KMS-11 (cell line): ENCODE data around the gene CIP2A.

Experiments used
- H2AFZ ChIP-seq: fragments of 200-600 bp; sonication (generic); 2 replicates; pipeline ENCODE4 v1.6.1; 2016; ENCODE audit warnings: antibody characterized with exemption, mixed run types, low read depth
- H3K27ac ChIP-seq: fragments of 200-600 bp; sonication (generic); 2 replicates; pipeline ENCODE4 v1.6.1; 2016; ENCODE audit warnings: mild to moderate bottlenecking, mixed run types
- H3K27me3 ChIP-seq: fragments of 200-600 bp; sonication (generic); 2 replicates; pipeline ENCODE4 v1.6.1; 2017; ENCODE audit warnings: mild to moderate bottlenecking, low read depth, mixed run types, moderate library complexity; ENCODE audit not compliant: insufficient read depth
- H3K36me3 ChIP-seq: fragments of 200-600 bp; sonication (generic); 2 replicates; pipeline ENCODE4 v1.6.1; 2017; ENCODE audit warnings: mild to moderate bottlenecking, mixed run types; ENCODE audit not compliant: insufficient read depth
- H3K4me1 ChIP-seq: fragments of 200-600 bp; sonication (generic); 2 replicates; pipeline ENCODE4 v1.6.1; 2016; ENCODE audit warnings: mild to moderate bottlenecking, low read depth, mixed run types; ENCODE audit not compliant: poor library complexity, severe bottlenecking
- H3K4me2 ChIP-seq: fragments of 200-600 bp; sonication (generic); 2 replicates; pipeline ENCODE4 v1.7.0; 2016; ENCODE audit warnings: mild to moderate bottlenecking, mixed run types
- H3K4me3 ChIP-seq: fragments of 200-600 bp; sonication (generic); IDR thresholded peaks from 2 replicates; pipeline ENCODE4 v1.6.1; 2017; ENCODE audit warnings: low read depth, low read length, mixed read lengths; ENCODE audit not compliant: insufficient read depth
- H3K79me2 ChIP-seq: fragments of 200-600 bp; sonication (generic); 2 replicates; pipeline ENCODE4 v1.6.1; 2016; ENCODE audit warnings: low read depth, mixed run types; ENCODE audit not compliant: insufficient read depth
- H3K9ac ChIP-seq: fragments of 200-600 bp; sonication (generic); 2 replicates; pipeline ENCODE4 v1.6.1; 2016; ENCODE audit warnings: mild to moderate bottlenecking, mixed run types
- H4K20me1 ChIP-seq: fragments of 200-600 bp; sonication (generic); 2 replicates; pipeline ENCODE4 v1.6.1; 2016; ENCODE audit warnings: mild to moderate bottlenecking, mixed run types; ENCODE audit not compliant: insufficient read depth
- TF ChIP-seq, protein P1 (sequence below): fragments of 200-600 bp; sonication (generic); conservative IDR thresholded peaks from 2 replicates; pipeline ENCODE4 v1.6.1; 2017; ENCODE audit warnings: low read depth, mild to moderate bottlenecking, antibody characterized with exemption, low read length, moderate library complexity, mixed read lengths

Gene CIP2A

DNA sequence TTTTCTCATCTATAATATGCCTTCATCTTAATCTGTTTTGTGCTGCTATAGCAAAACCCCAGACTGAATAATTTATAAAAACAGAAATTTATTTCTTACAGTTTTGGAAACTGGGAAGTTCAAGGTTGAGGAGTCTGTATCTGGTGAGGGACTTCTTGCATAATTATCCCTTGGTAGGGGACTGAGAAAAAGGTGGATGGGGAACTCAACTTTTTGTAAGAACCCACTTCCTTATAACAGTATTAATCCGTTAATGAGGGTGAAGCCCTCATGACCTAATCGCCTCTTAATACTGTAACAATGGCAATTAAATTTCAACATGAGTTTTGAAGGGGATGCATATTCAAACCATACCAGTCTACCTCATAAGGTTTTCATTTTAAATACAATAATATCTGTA lies 61.4 kb downstream of the CIP2A start:
- Histone ChIP-seq H4K20me1 (no peaks in the 10 kb centered on the region), H3K36me3 (no peaks in the 10 kb centered on the region), H3K27me3 (no peaks in the 10 kb centered on the region), H2AFZ (no peak overlapping the region), H3K9ac (no peak overlapping the region), H3K4me1 (no peaks in the 10 kb centered on the region), H3K27ac (no peak overlapping the region), H3K4me2 (no peak overlapping the region), H3K79me2 (no peaks in the 10 kb centered on the region), H3K4me3 (no peak overlapping the region)
- TF ChIP-seq, protein P1, sequence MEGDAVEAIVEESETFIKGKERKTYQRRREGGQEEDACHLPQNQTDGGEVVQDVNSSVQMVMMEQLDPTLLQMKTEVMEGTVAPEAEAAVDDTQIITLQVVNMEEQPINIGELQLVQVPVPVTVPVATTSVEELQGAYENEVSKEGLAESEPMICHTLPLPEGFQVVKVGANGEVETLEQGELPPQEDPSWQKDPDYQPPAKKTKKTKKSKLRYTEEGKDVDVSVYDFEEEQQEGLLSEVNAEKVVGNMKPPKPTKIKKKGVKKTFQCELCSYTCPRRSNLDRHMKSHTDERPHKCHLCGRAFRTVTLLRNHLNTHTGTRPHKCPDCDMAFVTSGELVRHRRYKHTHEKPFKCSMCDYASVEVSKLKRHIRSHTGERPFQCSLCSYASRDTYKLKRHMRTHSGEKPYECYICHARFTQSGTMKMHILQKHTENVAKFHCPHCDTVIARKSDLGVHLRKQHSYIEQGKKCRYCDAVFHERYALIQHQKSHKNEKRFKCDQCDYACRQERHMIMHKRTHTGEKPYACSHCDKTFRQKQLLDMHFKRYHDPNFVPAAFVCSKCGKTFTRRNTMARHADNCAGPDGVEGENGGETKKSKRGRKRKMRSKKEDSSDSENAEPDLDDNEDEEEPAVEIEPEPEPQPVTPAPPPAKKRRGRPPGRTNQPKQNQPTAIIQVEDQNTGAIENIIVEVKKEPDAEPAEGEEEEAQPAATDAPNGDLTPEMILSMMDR = no peak

DNA sequence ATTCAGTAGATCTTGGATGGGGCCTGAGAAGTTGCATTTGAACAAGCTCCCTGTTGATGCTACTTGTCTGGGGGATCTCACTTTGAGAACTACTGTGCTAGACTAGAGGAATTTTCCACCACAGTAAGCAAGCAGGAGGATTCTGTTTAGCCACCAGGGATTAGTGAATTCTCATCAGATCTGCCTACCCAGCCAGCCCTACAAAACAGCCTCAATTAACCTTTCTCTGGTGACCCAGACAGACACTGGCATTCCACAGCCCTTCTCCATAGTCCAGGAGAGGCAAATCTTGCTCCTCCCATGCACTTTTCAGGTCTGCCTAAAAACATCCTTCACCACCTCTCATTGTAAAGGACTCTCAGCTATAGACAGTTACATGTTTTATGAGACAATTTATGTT lies 62.1 kb downstream of the CIP2A start:
- no peaks in the 10 kb centered on the region for H3K79me2 ChIP-seq
- TF ChIP-seq, protein P1 = no peak
- no peaks in the 10 kb centered on the region for H4K20me1 ChIP-seq
- H3K9ac ChIP-seq = no peak overlapping the region
- no peak overlapping the region for H2AFZ ChIP-seq
- no peaks in the 10 kb centered on the region for H3K4me1 ChIP-seq
- H3K27ac ChIP-seq = no peak overlapping the region
- H3K4me2 ChIP-seq = no peak overlapping the region
- H3K36me3 ChIP-seq = no peaks in the 10 kb centered on the region
- H3K27me3 ChIP-seq = no peaks in the 10 kb centered on the region
- H3K4me3 ChIP-seq = no peak overlapping the region

DNA sequence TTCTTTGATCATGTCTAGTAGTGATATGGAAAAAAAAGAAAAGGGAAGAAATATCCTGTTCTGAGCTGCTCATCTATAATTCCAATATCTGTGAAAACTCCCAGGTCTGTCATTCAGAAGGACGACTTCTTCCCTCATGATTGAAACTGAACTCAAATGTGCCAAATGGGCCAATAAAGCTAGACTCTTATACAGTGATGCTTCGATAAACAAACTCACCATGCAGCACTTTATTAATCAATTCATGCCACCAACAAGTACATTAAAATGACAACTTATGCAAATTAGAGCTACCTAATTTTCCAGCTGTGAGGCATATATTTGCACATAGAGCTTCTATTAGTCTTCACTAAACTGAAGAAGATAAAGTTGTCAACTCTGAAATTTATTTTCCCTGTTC lies 63.3 kb downstream of the CIP2A start:
- no peak overlapping the region for H3K27ac ChIP-seq
- no peaks in the 10 kb centered on the region for H3K27me3 ChIP-seq
- no peaks in the 10 kb centered on the region for H3K79me2 ChIP-seq
- no peaks in the 10 kb centered on the region for H4K20me1 ChIP-seq
- H3K4me2 ChIP-seq = no peak overlapping the region
- no peak overlapping the region for H3K9ac ChIP-seq
- no peak overlapping the region for H3K4me3 ChIP-seq
- H2AFZ ChIP-seq = no peak overlapping the region
- no peaks in the 10 kb centered on the region for H3K4me1 ChIP-seq
- no peaks in the 10 kb centered on the region for H3K36me3 ChIP-seq
- TF ChIP-seq, protein P1 = no peak

DNA sequence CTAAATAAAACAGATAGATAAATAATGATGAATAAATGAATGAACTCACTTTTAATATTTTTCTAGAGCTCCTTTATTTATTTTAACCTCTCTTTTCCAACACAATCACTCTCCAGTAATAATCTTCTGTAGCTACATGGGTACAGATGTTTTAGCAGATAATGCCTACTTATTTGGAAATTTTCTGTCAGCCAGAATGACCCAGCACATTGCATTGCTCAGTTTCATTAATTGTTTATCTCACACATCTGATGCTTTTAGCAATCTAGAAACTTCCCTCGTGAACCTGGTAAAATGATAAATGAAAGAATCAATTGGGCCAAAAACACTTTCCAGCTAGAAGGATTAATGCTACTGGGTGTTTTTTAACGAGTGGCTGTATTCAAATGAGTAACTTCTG lies 64.0 kb downstream of the CIP2A start:
- no peak overlapping the region for H3K9ac ChIP-seq
- H3K79me2 ChIP-seq = no peaks in the 10 kb centered on the region
- H3K4me1 ChIP-seq = no peaks in the 10 kb centered on the region
- TF ChIP-seq, protein P1 = no peak
- no peaks in the 10 kb centered on the region for H3K27me3 ChIP-seq
- H3K4me3 ChIP-seq = no peak overlapping the region
- H3K36me3 ChIP-seq = no peaks in the 10 kb centered on the region
- H3K4me2 ChIP-seq = no peak overlapping the region
- H3K27ac ChIP-seq = no peak overlapping the region
- no peak overlapping the region for H2AFZ ChIP-seq
- H4K20me1 ChIP-seq = no peaks in the 10 kb centered on the region

DNA sequence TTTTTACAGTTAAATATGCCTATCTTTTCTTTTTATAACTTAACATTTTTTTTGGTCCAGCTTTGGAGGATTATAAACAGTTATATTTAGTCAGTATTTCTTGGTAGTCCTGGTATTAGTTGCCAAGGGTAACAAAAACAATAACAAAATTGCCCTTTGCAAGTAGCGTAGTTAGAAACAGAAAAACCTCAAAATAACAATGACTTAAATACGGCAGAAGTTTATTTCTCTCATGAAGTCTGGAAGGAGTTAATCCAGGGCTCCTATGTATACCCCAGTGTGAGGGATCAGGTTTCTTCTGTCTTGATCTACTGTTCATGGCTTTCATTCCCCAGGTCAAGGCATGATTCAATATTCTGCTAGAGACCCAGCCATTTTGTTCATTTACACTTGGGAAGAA lies 64.7 kb downstream of the CIP2A start:
- TF ChIP-seq, protein P1 = no peak
- no peaks in the 10 kb centered on the region for H3K79me2 ChIP-seq
- no peaks in the 10 kb centered on the region for H3K27me3 ChIP-seq
- no peak overlapping the region for H3K4me2 ChIP-seq
- H3K36me3 ChIP-seq = no peaks in the 10 kb centered on the region
- H3K27ac ChIP-seq = no peak overlapping the region
- H3K9ac ChIP-seq = no peak overlapping the region
- H3K4me1 ChIP-seq = no peaks in the 10 kb centered on the region
- H3K4me3 ChIP-seq = no peak overlapping the region
- no peak overlapping the region for H2AFZ ChIP-seq
- H4K20me1 ChIP-seq = no peaks in the 10 kb centered on the region
